ENCODE results near the gene C2CD3. TPM values are rescaled to one million over a fixed set of nuclear protein-coding genes. Genes with fewer than 3 reads are reported as not detected.

Gene C2CD3
- total RNA-seq, 1 experiment from 2014 or later: 13.9 TPM

GRCh38 chr11:73972187-73972586 lies 198.6 kb downstream of the C2CD3 start:
- no peak for DNase-seq (ENCODE audit: low read depth in 1 of 2, low spot score in 2 of 2)
- no peaks in the 10 kb centered on the region for H3K27me3 ChIP-seq (replicated peaks)
- H3K9me3 ChIP-seq (replicated peaks): no peaks in the 10 kb centered on the region
- H3K4me3 ChIP-seq: no peak overlapping the region
- no peaks in the 10 kb centered on the region for H3K4me1 ChIP-seq (replicated peaks)
- no peak overlapping the region for H3K27ac ChIP-seq
- no peaks in the 10 kb centered on the region for H3K36me3 ChIP-seq

GRCh38 chr11:73971175-73971719 lies 199.6 kb downstream of the C2CD3 start:
- no peak overlapping the region for H3K4me3 ChIP-seq
- no peaks in the 10 kb centered on the region for H3K4me1 ChIP-seq (replicated peaks)
- H3K9me3 ChIP-seq (replicated peaks): no peaks in the 10 kb centered on the region
- no peaks in the 10 kb centered on the region for H3K27me3 ChIP-seq (replicated peaks)
- no peaks in the 10 kb centered on the region for H3K36me3 ChIP-seq
- no peak overlapping the region for H3K27ac ChIP-seq
- no peak for DNase-seq (ENCODE audit: low read depth in 1 of 2, low spot score in 2 of 2)

- no peak for DNase-seq (ENCODE audit: low read depth in 1 of 2, low spot score in 2 of 2)
- Histone ChIP-seq H3K36me3 (no peaks in the 10 kb centered on the region), H3K4me3 (no peak overlapping the region), H3K9me3 (replicated peaks) (no peaks in the 10 kb centered on the region), H3K27ac (no peak overlapping the region), H3K4me1 (replicated peaks) (no peaks in the 10 kb centered on the region), H3K27me3 (replicated peaks) (no peaks in the 10 kb centered on the region)
Measured at GRCh38 chr11:73969991-73970800, 200.6 kb downstream of the C2CD3 start.

- H3K4me3 ChIP-seq: no peak overlapping the region
- no peak overlapping the region for H3K27ac ChIP-seq
- no peaks in the 10 kb centered on the region for H3K27me3 ChIP-seq (replicated peaks)
- no peaks in the 10 kb centered on the region for H3K4me1 ChIP-seq (replicated peaks)
- H3K9me3 ChIP-seq (replicated peaks): no peaks in the 10 kb centered on the region
- DNase-seq (ENCODE audit: low read depth in 1 of 2, low spot score in 2 of 2): no peak
- no peaks in the 10 kb centered on the region for H3K36me3 ChIP-seq
Measured at GRCh38 chr11:73969091-73969490, 201.7 kb downstream of the C2CD3 start.

GRCh38 chr11:73968356-73968966 lies 202.3 kb downstream of the C2CD3 start:
- Histone ChIP-seq H3K27me3 (replicated peaks) (no peaks in the 10 kb centered on the region), H3K36me3 (no peaks in the 10 kb centered on the region), H3K4me1 (replicated peaks) (no peaks in the 10 kb centered on the region), H3K4me3 (no peak overlapping the region), H3K27ac (no peak overlapping the region), H3K9me3 (replicated peaks) (no peaks in the 10 kb centered on the region)
- DNase-seq (ENCODE audit: low read depth in 1 of 2, low spot score in 2 of 2): no peak

GRCh38 chr11:73965764-73966121 lies 205.1 kb downstream of the C2CD3 start:
- no peaks in the 10 kb centered on the region for H3K36me3 ChIP-seq
- H3K27me3 ChIP-seq (replicated peaks): no peaks in the 10 kb centered on the region
- H3K4me1 ChIP-seq (replicated peaks): no peaks in the 10 kb centered on the region
- H3K27ac ChIP-seq: no peak overlapping the region
- H3K4me3 ChIP-seq: no peak overlapping the region
- DNase-seq (ENCODE audit: low read depth in 1 of 2, low spot score in 2 of 2): no peak
- no peaks in the 10 kb centered on the region for H3K9me3 ChIP-seq (replicated peaks)

- H3K9me3 ChIP-seq (replicated peaks): no peaks in the 10 kb centered on the region
- no peaks in the 10 kb centered on the region for H3K4me1 ChIP-seq (replicated peaks)
- DNase-seq (ENCODE audit: low read depth in 1 of 2, low spot score in 2 of 2): no peak
- no peaks in the 10 kb centered on the region for H3K27me3 ChIP-seq (replicated peaks)
- no peak overlapping the region for H3K27ac ChIP-seq
- H3K36me3 ChIP-seq: no peaks in the 10 kb centered on the region
- H3K4me3 ChIP-seq: no peak overlapping the region
Measured at GRCh38 chr11:73965076-73965763, 205.6 kb downstream of the C2CD3 start.

- no peak overlapping the region for H3K27ac ChIP-seq
- H3K9me3 ChIP-seq (replicated peaks): no peaks in the 10 kb centered on the region
- no peaks in the 10 kb centered on the region for H3K27me3 ChIP-seq (replicated peaks)
- no peak for DNase-seq (ENCODE audit: low read depth in 1 of 2, low spot score in 2 of 2)
- no peak overlapping the region for H3K4me3 ChIP-seq
- H3K4me1 ChIP-seq (replicated peaks): no peaks in the 10 kb centered on the region
- no peaks in the 10 kb centered on the region for H3K36me3 ChIP-seq
Measured at GRCh38 chr11:73963861-73964260, 206.9 kb downstream of the C2CD3 start.

Other genes starting within 250 kb of the C2CD3 start
- not detected in 2 replicates for gene DNAJB13, start 220.0 kb downstream of the C2CD3 start, total RNA-seq (2014; rRNA removed; shearing (Covaris generic))
- gene UCP2, start 188.2 kb downstream of the C2CD3 start, total RNA-seq (2014; rRNA removed; shearing (Covaris generic)): 1.0 and 2.0 TPM in 2 replicates
- gene UCP3, start 161.9 kb downstream of the C2CD3 start, total RNA-seq (2014; rRNA removed; shearing (Covaris generic)): 0.08 TPM in 1 of 2 replicates, not detected in the other
- gene PPME1, start 287 bp upstream of the C2CD3 start, total RNA-seq (2014; rRNA removed; shearing (Covaris generic)): 24.5 and 33.8 TPM in 2 replicates
- 0.89 TPM in 1 of 2 replicates, not detected in the other for gene P4HA3, start 140.6 kb upstream of the C2CD3 start, total RNA-seq (2014; rRNA removed; shearing (Covaris generic))
- gene PGM2L1, start 227.4 kb upstream of the C2CD3 start, total RNA-seq (2014; rRNA removed; shearing (Covaris generic)): 2.0 and 2.7 TPM in 2 replicates

Data from SJSA1 (cell line).